HG03432 (cell line): ENCODE measurements around the gene ZFPM1.

Source experiments
- ATAC-seq: cut with Tn5 transposase; IDR thresholded peaks from one replicate; pipeline ENCODE4 v1.9.1; 2021; ENCODE audit warnings: mild to moderate bottlenecking, moderate library complexity; ENCODE audit not compliant: unreplicated experiment

Gene ZFPM1

DNA sequence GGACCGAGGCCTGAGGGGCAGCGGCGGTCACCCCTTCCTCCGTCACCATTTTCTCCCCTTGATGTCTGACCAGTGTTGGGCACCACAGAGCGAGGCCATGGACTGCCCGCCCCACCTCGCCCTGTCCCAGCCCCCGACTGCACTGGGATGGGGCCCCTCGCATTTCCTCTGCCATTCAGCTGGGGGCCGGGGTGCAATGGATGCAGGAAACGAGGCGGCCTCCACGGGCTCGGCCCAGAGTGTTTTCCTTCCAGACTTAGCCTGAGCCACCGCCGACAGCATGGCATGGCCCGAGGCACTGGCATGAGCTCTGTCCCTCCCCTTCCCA is 72.5 kb downstream of the ZFPM1 start:
- no peak for ATAC-seq

DNA sequence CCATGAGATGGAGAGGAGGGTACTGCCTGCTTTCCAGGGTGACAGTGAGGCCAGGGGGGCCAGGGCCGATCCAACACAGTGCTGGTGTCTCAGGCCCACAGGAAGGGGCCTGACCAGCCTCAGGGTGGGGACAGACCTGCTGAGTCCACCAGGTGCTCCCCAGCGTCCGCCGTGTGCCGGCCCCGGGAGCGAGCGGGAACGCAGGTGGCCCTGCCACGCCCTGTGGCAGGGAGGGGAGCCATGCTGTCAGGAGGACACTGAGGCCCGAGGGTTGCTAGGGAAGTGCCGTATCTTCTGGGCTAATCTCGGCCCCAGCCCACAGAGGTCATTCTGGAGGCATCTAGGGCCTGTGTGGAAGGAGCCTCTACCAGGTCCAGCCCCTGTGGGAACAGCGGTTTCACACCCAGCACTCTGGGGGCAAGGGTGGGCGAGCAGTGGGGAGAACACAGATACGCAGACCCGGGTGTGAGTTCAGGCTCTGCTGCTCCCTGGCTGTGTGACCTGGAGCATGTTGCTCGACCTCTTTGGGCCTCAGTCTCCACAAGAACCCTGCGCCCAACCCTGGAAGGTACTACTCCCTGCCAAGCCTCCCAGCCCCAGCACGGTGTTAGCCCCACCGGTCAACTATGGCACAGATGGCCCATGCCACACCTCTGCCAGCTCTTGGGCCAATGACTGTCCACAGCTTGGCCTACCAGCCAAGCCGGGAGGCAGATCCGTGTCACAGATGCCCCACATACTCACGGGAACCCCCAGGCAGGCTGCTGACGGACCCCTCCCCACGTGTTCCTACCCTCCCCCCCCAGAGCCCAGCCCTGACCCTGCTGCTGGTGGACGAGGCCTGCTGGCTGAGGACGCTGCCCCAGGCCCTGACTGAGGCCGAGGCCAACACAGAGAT is 73.2 kb downstream of the ZFPM1 start:
- no peak for ATAC-seq

DNA sequence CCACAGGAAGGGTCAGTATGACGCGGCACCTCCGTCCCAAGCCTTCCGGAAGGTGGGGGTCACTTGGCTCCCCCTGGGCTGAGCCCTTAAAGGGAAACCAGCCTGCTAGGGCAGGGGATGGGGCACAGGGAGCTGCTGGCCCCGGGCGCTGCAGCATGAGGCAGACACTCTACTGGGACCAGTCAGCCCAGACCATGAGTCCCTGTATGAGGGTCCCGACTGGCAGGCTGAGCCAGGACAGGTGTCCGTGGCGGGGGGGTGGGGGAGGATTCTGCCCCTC is 73.8 kb downstream of the ZFPM1 start:
- ATAC-seq = no peak

DNA sequence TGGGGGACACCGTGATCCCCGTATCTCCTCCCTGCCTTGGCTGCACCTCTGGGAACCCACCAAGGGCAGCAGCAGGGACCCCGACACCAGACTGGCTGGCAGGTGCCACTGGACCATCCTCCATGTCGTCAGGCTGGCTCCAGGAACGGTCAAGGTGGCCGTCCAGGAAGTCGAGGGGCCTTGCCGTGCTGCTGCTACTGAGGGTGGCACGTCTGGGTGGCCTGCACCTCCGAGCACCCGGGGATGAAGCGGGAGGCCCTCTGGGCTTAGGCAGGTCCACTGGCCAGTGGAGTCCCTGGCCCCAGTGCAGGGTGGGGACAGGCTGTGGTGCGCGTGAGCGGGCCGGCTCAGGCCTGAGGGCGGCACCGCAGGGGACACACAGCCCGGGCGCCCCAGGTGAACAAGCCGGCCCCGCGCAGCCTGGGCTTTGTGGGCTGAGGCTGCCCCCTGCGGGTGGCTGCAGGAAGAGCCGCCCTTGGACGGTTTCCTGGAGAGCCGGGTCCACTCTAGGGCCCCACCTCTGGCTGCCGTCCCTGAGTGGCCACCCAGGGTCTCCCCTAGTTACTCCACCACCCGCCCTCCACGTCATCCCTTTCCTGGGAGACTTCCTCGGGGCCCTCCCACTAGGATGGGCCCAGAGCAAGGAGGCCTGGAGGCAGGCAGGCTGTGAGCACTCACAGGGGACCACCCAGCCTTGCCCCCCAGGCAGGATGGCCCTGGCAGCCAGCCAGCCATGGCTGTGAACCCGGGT is 74.3 kb downstream of the ZFPM1 start:
- no peak for ATAC-seq

DNA sequence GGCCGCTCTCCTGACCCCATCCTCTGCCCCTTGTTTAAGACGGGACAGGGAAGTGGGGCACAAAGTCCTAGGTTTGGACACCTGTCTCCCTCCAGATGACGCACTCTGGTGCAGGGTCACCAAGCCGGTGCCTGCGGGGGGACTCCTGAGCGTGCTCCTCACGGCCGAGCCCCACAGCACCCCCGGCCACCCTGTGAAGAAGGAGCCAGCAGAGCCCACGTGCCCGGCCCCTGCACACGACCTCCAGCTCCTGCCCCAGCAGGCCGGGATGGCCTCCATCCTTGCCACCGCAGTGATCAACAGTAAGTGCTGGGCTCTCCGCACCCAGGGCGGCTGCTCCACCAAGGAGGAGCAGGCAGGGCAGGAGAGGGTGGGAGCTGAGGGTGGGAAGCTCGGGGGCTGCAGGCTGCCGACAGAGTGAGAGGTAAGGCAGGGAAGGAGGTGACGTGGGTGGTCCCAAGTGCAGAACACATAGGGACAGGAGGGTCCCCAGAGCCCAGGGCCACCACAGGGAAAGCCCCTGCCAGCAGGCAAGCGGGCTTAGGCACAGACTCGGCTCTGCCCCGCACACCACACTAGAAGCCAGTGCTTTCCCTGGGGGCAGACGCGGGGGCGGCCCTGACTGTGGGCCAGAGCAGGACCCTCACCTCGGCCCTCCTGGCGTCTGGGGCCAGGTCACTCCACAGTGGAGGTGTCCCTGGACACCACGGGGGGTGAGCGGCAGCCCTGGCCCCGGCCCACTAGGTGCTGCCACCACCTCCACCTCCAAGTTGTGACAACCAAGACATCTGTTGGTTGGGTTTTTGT is 75.1 kb downstream of the ZFPM1 start:
- no peak for ATAC-seq

DNA sequence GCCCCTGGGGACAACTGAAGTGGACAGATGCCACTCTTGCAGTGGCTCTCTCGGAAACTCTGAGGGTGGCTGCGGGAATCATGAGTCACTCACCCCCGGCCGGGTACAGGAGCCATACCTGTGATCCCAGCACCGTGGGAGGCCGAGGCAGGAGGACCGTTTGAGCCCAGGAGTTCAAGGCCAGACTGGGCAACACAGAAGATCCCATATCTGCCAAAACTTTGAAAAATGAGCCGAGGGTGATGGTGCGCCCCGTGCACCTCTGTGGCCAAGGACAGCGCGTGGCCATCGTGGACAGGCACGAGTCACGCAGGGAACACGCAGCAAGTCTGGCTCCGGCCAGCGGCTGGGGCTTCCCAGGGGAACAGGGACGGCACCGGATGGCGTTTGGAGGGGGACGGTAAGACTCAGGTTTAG is 75.8 kb downstream of the ZFPM1 start:
- no peak for ATAC-seq

DNA sequence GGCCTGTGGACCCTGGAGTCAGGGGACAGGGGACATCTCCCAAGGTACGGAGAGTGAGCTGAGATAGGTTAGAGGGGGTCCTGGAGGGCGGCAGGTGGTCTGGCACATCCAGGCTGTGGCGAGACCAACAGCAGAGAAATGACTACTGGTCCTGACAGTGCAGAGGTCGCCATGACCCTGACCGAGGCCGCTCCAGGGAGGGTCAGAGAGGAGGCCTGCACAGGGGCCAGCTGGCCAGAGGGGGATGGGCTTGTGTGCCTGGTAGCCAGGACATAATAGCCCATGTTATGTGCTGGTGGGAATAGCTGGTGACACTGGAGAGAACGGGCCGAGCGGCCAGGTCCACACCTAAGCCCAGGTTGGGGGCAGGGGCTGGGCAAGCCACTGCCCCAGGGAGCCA is 76.5 kb downstream of the ZFPM1 start:
- ATAC-seq = no peak

DNA sequence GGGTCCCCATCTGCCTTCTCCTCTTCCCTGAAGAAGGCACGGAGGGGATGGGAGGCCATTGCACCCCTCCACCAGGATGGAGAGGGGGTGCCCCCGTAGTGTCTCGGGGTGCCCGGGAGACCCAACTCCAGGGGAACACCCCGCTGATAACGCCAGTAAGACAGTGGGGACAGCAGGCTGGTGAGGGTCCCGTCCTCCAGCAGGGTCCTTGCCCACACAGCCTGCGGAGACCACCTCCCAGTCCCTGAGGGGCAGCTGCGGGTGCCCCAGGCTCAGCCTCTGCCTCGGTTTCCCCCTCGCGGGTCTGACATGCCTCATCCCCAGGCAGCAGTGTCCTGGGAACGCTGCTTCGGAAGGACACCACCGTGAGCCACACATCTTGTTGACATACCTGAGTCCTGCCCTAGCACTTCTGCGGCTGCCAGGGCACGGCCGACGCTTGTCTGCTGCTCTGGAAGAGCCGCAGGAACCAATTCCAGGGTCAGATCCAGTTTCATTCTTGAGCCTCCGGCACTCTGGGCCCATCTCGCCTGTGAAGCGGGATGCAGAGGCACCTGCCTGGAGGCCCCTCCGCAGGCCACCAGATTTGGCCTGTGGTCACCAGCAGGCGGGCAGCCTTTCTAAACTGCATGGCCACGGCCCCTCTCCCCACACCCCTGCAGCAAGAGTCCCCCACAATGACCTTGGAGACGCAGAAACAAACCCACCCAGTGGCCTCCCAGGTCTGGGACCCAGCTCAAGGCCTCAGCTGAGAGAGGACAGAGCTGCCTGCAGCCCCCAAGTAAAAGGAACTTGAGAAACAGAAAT is 77.2 kb downstream of the ZFPM1 start:
- no peak for ATAC-seq

DNA sequence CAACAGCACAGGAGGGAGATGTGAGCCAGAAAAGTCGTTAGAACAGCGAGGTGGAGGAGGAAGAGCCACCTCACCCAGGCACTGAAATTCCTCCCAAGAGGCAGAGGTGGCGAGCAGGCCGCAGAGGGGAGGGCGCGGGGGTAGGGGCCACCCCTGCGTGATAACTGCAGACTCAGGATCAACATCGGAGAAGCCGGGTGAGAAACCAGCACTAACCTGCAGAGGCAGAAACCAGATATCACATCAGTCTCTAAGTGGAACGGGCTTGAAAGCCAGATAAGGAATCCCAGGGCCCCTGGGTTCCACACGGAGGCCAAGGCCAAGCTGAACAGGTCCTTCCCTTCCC is 77.8 kb downstream of the ZFPM1 start:
- ATAC-seq = no peak

DNA sequence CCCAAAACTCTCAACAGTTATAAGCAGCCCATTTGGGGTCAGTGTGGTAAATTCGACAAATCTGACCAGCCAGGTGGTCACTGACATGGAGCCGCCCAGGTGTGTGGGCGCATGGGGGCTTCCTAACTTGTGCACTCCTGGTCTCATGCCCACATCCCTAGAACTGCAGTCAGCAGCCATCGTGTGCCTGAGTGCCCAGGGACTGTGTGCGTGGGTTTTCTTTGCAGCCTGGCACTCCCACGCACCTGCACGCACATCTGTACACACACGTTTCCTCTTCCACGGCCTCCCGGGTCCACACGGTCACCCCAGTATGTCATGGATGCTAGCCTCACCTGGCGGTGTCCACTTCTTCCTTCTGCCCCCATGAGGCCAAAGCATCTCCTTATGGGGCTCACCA is 78.3 kb downstream of the ZFPM1 start:
- ATAC-seq = no peak

DNA sequence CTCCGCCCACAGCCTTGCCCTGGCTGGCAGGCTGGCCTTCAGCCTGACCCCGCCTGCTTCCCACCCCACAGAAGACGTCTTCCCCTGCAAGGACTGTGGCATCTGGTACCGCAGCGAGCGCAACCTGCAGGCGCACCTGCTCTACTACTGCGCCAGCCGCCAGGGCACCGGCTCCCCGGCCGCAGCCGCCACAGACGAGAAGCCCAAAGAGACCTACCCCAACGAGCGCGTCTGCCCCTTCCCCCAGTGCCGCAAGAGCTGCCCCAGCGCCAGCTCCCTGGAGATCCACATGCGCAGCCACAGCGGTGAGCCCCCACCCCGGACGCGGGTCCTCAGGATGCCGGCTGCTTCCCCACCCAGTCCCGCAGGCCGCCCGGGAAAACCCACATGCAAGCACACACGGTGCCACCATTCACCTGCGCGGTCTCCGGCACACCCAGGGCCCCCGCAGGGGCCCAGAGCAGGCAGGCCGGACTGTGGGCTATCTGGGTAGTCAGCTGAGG is 78.9 kb downstream of the ZFPM1 start:
- no peak for ATAC-seq

DNA sequence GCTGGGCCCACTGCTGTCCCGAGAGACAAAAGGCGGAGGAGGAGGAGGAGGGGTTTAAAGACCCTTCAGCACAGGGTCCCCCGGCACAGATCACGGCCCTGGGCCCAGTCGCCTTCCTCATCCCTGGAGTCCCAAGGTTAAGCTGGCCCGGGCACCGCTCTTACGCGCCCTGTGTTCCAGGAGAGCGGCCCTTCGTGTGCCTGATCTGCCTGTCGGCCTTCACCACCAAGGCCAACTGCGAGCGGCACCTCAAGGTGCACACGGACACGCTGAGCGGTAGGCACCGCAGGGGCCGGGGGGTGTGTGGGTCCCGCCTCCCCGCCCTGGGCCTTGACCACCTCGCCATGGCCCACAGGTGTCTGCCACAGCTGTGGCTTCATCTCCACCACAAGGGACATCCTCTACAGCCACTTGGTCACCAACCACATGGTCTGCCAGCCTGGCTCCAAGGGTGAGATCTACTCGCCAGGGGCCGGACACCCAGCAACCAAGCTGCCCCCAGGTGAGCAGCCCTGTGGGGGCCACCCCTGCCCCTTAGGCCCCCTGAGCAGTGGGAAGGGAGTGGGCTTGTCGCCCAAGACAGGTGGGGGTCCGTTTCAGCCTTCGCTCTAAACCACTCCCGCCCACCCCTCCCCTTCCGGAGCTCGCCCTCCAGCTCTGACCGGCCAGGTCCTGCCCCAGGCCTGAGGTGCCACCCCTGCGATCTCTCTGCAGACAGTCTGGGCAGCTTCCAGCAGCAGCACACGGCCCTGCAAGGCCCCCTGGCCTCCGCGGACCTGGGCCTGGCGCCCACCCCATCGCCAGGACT is 79.6 kb downstream of the ZFPM1 start:
- ATAC-seq = no peak

DNA sequence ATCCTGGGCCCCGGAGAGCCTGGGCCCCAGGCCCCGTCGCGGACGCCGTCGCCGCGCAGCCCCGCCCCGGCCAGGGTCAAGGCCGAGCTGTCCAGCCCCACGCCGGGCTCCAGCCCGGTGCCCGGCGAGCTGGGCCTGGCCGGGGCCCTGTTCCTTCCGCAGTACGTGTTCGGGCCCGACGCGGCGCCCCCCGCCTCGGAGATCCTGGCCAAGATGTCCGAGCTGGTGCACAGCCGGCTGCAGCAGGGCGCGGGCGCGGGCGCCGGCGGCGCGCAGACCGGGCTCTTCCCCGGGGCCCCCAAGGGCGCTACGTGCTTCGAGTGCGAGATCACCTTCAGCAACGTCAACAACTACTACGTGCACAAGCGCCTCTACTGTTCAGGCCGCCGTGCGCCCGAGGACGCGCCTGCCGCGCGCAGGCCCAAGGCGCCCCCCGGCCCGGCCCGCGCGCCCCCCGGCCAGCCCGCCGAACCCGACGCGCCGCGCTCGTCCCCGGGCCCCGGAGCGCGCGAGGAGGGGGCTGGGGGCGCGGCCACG is 80.4 kb downstream of the ZFPM1 start:
- no peak for ATAC-seq

DNA sequence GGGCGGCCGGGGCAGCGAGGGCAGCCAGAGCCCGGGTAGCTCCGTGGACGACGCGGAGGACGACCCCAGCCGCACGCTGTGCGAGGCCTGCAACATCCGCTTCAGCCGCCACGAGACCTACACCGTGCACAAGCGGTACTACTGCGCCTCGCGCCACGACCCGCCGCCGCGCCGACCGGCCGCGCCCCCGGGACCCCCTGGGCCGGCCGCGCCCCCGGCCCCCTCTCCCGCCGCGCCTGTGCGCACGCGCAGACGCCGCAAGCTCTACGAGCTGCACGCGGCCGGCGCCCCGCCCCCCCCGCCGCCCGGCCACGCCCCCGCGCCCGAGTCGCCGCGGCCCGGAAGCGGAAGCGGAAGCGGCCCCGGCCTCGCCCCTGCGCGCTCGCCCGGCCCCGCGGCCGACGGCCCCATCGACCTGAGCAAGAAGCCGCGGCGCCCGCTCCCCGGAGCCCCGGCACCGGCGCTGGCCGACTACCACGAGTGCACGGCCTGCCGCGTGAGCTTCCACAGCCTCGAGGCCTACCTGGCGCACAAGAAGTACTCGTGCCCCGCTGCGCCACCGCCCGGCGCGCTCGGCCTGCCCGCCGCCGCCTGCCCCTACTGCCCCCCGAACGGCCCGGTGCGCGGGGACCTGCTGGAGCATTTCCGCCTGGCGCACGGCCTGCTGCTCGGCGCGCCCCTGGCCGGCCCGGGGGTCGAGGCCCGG is 81.0 kb downstream of the ZFPM1 start:
- peak; percentile 61 for ATAC-seq

DNA sequence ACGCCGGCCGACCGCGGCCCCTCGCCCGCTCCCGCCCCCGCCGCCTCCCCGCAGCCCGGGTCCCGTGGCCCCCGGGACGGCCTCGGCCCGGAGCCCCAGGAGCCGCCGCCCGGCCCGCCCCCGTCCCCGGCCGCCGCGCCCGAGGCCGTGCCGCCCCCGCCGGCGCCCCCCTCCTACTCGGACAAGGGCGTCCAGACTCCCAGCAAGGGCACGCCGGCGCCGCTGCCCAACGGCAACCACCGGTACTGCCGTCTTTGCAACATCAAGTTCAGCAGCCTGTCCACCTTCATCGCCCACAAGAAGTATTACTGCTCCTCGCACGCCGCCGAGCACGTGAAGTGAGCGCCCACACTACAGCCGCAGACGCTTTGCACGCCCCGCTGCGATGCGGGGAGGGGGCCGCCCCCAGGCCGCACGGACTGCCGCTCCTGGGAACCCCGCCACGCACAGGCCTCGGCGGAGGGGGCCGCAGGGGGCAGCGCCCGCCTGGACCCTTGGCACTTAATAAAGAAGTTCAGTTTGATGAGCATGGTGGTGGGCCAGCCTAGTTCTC is 81.6 kb downstream of the ZFPM1 start:
- peak; percentile 28 for ATAC-seq

DNA sequence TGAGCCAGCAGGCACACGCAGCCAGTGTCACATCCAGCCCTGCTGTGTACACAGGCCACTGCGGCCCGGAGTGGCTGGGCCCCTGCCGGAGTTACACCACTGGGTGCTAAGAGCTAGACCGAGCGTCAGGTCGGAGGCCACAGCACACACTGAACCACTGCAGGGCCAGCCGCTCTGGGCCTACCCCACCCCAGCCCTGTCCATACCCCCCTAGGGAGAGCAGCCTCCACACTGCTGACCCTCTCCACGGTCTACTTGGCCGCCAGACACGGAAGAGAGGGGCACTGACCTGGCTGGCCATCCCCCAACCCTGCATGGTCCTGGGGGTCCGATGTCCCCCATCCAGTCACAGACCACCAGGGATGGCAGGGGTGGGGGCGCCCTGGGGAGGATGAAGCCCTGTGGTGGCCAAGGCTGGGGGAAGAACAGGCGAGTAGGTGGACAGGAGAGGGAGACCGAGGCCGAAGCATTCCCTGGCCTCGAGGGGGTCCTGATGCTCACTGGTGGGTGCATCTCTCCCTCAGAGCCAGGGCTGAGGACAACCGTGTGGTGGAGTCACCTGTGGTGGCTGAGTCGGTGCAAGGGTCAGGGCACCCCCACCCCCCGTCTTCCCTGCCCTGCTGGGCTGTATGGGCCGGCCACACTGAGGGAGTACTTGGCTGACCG is 82.2 kb downstream of the ZFPM1 start:
- ATAC-seq = no peak

DNA sequence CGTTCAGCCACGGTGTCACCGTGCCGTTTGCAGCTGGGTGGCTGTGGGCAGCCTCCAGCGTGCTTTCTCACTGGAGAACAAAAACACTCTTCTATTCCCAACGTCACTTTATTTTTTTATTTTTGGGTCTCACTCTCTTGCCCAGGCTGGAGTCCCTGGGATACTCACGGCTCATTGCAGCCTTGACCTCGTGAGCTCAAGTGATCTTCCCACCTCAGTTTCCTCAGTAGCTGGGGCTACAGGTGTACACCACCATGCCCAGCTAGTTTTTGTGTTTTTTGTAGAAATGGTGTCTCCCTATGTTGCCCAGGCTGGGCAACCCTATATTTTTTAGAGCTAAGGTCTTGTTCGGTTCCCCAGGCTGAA is 82.8 kb downstream of the ZFPM1 start:
- ATAC-seq = no peak

DNA sequence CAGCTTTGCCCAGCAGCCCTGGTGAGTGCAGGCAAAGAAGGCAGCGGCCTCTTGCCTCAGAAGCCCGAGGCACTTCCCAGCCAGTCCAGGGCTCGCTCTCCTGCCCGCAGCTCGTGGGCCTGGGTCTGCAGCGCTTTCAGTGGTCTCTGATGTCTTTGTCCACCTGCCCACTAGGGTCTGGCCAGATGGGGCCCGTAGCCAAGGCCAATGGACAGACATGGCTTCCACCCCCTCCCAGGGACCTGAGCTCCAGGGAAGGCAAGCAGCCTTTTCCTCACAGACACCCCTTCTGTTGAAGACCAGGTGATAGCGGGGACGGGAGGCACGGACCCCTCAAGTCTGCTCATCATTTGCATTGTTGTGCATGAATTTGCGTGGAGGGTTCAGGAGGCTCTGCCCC is 83.4 kb downstream of the ZFPM1 start:
- ATAC-seq = no peak
